Brain pericyte (primary cell): ENCODE data around the gene MTA1.

ENCODE experiments used
- DNase-seq: peaks from one replicate; pipeline ENCODE4 v3.0.0-alpha.2; 2012; ENCODE audit warnings: low read depth, low spot score

The MTA1 gene

DNA sequence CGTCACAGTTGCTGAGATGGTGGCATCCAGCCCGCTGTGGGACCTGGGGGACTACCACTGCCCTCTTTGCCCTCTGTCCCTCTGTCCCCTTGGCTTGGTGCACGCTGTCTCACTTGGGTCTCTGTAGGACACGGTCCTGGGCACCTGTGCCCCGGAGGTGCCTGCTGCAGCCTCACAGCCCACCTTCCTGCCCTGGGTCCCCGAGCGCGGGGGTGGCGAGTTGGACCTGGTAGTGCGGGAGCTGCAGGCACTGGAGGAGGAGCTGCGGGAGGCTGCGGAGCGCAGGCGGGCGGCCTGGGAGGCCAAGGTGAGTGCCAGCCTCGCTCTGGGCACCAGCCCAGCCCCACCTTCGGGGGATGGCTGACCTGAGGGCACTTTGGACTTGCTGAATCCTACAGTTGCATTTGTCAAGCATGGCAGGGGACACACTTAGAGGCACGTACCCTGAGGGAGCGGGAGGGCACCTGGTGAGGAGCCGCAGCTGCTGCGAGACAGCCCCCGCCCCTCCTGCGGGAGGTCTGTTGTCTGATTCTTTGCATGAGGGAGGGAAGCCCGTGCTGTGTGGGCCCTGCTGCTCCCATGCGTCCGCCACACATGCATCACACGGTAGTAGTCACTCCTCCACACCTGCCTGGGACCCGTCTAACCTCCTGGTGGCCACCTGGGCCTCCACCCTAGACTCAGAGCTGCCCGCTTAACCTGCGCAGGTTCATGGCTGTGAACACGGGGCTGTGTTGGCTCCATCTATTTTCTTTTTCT is 78.2 kb downstream of the MTA1 start:
- DNase-seq, result no peak

DNA sequence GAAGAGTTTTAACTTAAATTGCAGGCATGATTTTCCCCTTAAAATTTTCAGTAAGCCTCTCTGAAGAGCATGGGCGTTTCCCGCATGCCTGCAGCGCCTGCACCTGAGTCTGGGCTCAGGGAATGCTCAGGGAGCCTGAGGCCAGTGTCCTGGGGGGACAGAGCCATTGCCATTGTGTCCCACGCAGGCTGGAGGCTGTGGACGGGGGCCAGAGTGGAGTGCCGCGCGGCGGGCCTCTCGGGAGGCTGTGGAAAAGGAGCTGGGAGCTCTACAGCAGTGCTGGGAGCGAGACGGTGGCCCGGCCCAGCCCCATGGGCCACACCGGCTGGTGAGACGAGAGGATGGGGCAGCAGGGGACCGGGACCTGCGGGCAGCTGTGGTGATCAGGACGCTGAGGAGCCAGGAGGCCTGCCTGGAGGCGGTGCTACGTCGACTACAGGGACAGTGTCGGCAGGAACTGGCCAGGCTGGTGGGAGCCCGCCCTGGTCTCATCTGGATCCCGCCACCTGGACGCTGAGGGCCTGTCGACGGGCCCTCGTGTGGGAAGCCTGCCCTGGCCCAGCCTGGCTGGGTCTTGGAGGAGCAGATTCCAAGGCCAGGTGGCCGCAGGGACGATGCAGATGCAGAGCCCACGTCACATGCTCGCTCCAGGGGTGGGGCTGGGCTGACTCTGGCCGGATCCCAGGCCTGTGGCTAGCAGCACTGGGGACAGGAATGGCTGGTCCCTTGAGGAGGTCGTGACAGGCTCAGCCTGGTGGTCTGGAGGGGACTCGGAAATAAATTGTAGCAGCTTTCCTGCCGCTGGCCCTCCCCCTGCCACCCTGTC is 79.0 kb downstream of the MTA1 start:
- no peak for DNase-seq

DNA sequence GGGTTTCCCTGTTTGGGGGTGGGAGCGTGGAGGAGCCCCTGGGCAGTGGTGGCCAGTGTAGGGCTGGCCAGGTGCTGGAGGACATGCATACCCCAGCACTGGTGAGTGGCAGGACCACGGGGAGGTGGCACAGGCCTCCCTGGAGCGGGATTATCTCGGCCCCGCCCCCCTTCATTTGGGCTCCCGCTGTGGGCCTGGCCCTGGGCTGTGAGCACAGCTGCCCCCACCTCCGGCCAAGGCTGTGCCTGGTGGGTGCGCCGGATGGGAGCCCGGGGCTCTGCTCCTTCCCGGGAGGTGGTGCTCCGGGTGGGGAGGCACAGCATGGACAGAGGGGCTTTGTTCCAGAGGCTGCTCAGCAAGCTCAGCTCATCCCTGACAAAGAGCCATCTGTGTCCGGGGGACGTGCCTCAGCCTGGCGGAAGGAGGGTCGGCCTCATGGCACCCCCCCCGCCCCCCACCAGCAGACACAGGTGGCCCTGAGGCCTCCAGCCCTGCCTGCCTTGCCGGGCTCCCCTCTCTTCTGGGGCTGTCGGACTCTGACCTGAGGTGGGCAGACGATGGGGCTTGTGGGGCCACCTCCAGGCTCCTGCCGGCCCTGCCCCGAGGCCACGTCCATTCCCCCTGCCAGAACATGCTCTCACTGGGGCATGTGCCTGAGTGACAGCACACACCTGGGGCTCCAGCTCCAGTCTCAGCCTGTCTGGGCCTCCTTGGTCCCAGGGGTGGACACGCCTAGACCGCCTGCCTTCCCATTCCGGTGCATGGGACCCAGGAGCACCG is 79.8 kb downstream of the MTA1 start:
- DNase-seq, result no peak

DNA sequence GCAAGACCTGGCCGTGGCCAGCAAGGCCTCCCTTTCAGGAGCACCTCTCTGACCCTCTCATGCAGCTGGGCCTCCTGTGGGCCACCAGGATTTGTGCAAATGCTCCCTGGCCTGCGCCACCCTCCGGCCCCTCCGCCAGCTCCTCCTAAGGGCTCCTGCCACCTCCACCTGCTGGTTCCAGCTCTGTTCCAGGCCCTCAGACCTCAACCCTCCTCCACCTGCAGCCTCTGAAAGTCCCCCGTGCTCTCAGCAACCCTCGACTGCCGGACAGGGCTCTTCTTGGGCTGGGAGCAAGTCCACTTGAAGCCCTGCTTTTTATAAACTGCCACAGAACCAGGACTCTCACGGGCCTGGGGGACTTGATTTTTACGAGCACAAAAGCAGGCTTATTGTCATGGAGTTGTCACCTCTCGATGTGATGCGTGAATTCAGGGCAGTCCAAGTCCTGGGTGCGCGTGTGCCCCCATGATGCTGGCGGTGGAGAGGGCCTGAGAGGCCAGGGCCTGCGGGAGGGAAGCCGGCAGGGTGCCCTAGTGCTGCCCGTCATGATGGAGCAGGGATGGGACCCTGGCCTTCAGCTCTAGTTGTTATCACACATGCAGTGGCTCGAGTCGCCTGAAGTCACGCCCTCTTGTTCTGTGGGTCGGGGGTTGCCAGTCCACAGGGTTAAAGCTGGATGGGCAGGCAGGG is 80.6 kb downstream of the MTA1 start:
- DNase-seq, result no peak

DNA sequence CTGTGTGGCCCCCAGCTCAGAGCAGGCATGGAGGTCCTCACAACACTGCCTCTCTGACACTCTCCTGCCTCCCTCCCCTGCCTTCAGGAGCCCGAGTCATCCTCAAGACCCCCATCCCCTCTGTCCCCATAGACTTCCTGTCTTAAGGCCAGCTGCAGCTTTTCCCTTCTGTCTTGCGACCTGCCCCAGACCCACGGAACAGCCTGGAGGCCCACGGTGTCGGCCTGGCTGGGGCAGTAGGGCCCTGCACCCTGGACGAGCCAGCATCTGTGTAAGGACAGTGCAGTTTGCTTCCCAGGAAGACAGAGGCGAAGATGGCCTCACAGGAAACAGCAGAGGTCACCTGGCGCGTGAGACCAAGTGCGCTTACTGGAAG is 81.1 kb downstream of the MTA1 start:
- DNase-seq, result no peak

DNA sequence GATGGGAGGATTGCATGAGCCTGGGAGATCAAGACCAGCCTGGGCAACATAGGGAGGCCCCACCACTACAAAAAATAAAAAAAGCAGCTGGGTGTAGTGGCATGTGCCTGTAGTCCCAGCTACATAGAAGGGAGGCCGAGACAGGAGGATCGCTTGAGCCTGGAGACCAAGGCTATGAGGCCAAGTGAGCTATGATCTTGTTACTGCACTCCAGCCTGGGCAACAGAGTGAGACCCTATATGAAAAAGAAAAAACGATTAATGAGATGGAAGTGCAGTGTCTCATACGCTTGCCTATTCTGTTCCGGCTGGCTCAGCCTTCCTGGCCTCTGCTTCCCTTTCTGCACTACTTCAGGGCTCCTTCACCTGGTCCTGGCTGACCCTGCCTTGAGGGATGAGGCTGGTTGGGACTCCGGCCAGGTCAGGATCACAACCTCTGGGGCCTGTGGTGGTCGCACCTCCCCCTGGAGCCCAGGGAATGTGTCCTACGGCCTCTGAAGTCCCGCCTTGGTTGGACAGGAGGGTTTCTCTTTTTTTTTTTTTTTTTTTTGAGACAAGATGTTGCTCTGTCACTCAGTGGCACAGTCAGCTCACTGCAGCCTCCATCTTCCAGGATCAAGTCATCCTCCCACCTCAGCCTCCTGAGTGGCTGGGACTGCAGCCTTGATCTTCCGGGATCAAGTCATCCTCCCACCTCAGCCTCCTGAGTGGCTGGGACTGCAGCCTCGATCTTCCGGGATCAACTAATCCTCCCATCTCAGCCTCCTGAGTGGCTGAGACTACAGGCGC is 82.1 kb downstream of the MTA1 start:
- DNase-seq, result no peak

DNA sequence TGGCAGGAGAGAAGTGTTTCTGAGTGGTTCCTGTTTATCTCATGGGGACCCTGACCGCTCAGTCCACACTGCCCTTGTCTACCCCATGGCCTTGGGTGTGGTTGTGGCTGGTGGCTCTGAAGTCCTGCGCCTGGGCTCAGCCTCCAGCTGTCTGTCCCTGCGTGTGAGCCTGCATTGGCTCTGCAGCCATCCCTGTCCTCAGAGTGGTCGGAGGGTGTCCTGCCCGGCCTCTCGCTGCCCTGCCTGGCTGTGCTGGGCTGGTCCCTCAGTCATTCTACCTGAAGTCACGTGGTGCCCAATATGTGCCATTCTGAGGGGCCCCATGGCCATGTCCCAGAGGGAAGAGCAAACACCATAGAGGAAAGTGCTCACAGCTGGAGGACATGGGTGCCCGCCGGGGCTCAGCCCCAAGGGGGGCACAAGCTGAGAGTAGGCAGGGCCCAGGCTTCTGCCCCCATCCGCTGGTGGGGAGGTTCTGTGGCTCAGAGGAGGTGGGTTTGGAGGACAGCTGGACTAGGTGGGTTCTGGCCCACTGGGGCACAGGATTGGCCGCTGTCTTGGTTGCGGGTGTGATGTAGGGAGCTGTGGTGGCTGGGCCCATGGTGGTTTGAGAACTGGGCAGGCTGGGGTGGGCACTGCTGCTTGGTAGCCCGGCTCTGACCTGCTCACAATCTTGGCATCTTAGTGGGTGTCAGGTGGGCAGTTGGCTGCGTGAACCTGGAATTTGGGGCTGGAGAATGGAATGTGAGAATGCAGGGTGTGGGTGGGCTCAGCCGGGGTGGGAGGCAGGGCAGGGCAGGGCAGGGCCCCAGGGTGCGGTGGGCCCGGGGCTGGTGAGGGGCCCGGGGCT is 83.0 kb downstream of the MTA1 start:
- no peak for DNase-seq

DNA sequence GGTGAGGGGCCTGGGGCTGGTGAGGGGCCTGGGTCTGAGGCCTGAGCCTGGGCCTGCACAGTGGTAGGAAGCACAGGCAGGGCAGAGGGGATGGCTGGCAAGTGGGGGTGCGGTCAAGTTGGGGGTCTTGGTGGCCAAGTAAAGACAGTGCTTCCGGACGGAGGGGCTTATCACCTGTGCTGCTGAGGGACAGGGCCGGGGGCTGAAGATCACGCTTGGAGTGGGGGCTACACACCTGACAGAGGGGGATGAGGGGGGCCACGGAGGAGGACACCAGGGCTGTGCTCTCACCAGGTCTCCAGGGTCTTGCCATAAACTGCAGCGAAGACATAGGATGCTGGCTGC is 83.6 kb downstream of the MTA1 start:
- DNase-seq, result no peak

DNA sequence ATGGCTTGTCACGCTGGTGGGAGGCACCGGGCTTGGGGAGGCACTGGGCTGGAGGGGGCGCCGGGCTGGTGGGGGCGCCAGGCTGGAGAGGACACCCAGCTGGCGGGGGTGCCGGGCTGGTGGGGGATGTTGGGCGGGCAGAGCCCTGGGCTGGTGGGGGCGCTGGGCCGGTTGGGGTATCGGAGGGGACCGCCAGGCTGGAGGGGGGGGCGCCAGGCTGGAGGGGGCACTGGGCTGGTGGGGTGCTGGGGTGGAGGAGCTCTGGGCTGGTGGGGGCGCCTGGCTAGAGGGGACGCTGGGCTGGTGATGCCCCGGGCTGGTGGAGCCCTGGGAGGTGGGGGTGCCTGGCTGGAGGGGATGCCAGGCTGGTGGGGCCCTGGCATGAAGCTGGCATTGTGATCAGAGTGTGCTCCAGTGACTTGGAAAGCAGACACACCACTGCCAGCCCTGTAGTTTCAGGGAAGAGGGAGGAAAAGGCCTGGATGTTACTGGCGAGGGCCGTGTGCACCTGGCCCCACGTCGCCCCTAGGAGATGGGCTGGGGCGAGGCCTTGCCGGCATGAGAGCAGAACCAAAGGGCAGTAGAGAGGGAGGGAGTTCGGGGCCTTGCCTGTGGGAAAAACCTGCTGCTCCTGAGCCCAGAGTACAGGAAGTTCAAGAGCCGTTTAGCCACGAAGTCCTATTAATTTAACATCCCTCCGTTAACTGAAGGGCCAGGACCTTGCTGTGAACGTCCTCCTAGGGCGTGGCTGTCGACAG is 84.5 kb downstream of the MTA1 start:
- DNase-seq, result no peak

DNA sequence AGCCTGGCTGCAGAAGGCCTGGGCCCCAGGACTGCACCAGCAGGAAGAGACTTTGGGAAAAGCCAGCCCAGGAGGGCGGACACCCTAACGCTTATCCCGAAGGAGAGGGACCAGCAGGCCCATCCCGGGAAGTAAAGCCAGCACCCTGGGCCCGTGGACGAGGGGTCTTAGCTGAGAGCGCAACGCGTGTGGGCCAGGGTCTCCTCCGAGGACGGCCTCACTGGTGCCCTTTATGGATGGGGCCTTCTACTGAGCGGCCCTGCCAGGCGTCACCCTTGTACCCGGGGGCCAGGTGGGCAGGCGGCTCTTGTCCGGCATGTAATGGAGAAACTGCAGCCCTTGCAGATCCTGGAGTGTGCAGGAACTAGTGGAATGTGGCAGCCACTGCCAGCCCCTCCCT is 85.5 kb downstream of the MTA1 start:
- no peak for DNase-seq

DNA sequence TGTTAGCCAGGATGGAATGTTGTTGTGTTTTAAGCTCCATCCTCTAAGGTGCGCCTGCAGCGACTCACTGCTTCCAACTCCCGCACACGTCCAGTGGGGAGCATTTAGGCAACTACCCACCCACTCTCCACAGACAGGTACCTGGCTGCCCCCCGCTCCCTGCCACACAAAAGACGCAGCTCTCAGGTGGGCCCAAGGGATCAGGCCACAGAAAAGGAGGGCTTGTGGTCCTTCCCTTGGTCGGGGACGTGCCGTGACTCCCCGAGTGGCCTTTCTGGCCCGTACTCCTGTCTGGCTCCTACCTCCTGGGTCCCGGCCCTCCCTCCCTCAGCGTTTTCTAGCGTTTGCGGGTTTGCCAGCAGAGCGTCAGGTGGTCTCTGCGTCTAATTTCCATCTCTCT is 87.6 kb downstream of the MTA1 start:
- no peak for DNase-seq

DNA sequence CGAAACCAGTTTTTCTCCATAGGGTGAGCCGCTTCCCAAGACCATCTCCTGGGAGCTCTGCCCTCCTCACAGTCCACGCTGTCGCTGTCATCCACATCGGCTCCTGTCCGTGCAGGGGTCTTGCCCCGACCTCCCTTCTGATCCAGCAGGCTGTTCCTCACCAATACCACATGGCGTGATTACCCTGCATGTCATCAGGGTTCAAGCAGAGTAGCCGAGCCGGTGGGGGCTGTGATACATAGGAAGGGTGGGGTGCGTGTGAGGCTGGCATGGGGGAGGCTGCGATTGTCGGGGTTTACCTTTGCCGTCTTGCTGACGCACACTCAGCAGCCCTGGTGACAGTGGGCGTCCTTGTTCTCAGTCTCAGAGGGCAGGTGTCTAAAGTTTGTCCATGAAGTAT is 88.4 kb downstream of the MTA1 start:
- DNase-seq, result no peak

DNA sequence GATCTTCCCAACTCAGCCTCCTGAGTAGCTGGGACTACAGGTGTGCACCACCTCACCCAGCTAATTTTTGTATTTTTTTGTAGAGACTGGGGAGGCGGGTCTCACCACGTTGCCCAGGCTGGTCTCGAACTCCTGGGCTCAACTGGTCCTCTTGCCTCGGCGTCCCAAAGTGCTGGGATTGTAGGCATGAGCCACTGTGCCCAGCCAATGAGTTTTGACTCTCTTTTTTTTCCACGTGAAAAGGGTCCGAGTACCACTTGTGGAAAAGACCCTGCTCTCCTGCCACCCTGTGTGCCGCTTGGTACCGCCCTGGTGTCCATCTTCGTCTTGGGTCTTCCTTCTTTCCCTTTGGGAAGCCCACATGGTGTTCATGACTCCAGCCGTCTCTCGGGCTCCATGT is 89.0 kb downstream of the MTA1 start:
- no peak for DNase-seq

DNA sequence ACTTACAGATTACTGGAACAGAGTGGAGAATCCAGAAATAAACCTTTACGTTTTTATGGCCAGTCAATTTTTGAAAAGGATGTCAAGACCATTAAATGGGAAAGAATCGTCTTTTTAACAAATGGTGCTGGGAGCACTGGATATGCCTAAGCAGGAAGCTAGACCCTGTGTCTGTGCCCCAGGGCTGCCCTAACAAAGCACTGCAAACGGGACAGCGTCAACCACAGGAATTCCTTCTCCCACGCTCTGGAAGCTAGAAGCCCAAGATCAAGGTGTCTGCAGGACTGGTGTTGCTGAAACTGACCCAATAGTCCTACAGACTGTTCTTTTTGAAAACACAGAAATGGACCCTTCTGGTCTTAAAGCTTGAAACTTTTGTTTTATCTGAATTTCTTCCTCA is 97.5 kb downstream of the MTA1 start:
- no peak for DNase-seq

DNA sequence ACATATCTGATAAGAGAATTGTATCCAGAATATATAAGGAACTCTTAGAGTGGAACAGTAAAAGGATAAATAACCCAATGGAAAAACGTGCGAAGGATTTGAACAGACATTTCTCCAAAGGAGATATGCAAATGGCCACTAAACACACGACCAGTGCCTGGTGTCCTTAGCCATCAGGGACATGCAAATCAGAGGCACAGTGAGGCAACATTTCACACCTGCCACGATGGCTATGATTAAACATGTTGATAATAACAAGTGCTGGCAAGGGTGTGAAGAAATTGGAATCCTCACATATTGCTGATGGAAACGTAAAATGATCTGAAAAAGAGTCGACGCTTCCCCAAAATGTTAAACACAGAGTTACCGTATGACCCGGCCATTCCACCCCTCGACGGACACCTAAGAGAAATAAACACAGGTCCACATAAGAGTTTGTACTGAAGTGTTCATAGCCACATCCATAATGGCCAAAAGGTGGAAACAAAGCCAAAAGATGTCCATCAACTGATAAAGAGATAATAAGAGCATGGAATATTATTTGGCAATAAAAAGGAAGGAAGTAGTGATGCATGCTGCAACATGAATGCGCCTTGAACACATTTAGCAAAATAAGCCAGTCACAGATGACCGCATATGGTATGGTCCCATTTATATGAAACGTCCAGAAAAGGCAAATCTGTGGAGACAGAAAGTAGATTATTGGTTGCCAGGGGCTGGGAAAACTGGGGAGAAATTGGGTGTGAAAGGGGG is 100.5 kb downstream of the MTA1 start:
- DNase-seq, result no peak
